PC-9 (cell line): ENCODE measurements around the gene JMJD6. TPM values are rescaled to one million over a fixed set of nuclear protein-coding genes. Genes with fewer than 3 reads are reported as not detected.

Source experiments
- BruUV-seq: library from RNA; stranded (reverse); fragments of 400-500 nt; replicated peaks from 2 replicates; lab custom pipeline; 2021; lab: Mats Ljungman, UMichigan
- CTCF ChIA-PET: fragments of 300-600 bp; sonication (Branson Sonifier 250); formaldehyde crosslinking; loops from one replicate; lab custom pipeline; 2022; ENCODE audit warnings: antibody characterized with exemption; lab: Charles Lee
- POLR2A ChIA-PET: fragments of 300-600 bp; sonication (Branson Sonifier 250); formaldehyde crosslinking; loops from one replicate; lab custom pipeline; 2022; ENCODE audit warnings: antibody characterized with exemption; ENCODE audit not compliant: unreplicated experiment; lab: Charles Lee
- DNase-seq, 2 experiments: peaks; one replicate each; pipeline versions ENCODE4 v3.0.0 to v3.0.0-alpha.2; 2015 to 2022; ENCODE audit warnings: mixed read lengths in 1 of 2
- H2AFZ ChIP-seq: fragments of 200-600 bp; sonication (generic); 2 replicates; pipeline ENCODE4 v1.8.1; 2017; ENCODE audit warnings: antibody characterized with exemption
- H3F3A ChIP-seq: fragments of 200-600 bp; sonication (generic); 2 replicates; pipeline ENCODE4 v1.8.1; 2017; ENCODE audit warnings: antibody characterized with exemption, mild to moderate bottlenecking, low read depth; ENCODE audit not compliant: insufficient read depth
- H3K27ac ChIP-seq: fragments of 200-600 bp; sonication (generic); 2 replicates; pipeline ENCODE4 v1.6.1; 2016; ENCODE audit warnings: mixed run types
- H3K27me3 ChIP-seq: fragments of 200-600 bp; sonication (generic); 2 replicates; pipeline ENCODE4 v1.6.1; 2016; ENCODE audit warnings: low read depth, mixed run types; ENCODE audit not compliant: insufficient read depth
- H3K36me3 ChIP-seq: fragments of 200-600 bp; sonication (generic); 2 replicates; pipeline ENCODE4 v1.6.1; 2016; ENCODE audit warnings: low read depth, mixed run types
- H3K4me1 ChIP-seq: fragments of 200-600 bp; sonication (generic); replicated peaks from 2 replicates; pipeline ENCODE4 v1.6.1; 2016; ENCODE audit warnings: mixed run types; ENCODE audit not compliant: insufficient read depth
- H3K4me2 ChIP-seq: fragments of 200-600 bp; sonication (generic); 2 replicates; pipeline ENCODE4 v1.6.1; 2017; ENCODE audit warnings: mixed run types
- H3K4me3 ChIP-seq: fragments of 200-600 bp; sonication (generic); 2 replicates; pipeline ENCODE4 v1.6.1; 2016; ENCODE audit warnings: mixed run types
- H3K79me2 ChIP-seq: fragments of 200-600 bp; sonication (generic); 2 replicates; pipeline ENCODE4 v1.6.1; 2017; ENCODE audit warnings: low read depth, mixed run types
- H3K9me2 ChIP-seq: fragments of 200-600 bp; sonication (generic); 2 replicates; pipeline ENCODE4 v1.8.1; 2017; ENCODE audit warnings: mild to moderate bottlenecking; ENCODE audit not compliant: insufficient read depth
- H3K9me3 ChIP-seq: fragments of 200-600 bp; sonication (generic); 2 replicates; pipeline ENCODE4 v1.8.1; 2016; ENCODE audit warnings: low read depth; ENCODE audit not compliant: insufficient read depth
- H4K20me1 ChIP-seq: fragments of 200-600 bp; sonication (generic); 2 replicates; pipeline ENCODE4 v1.8.1; 2017; ENCODE audit not compliant: insufficient read depth
- EZH2 ChIP-seq: fragments of 200-600 bp; sonication (generic); IDR thresholded peaks from 2 replicates; pipeline ENCODE4 v1.8.0; 2017; ENCODE audit warnings: antibody characterized with exemption, low read depth
- intact Hi-C: fragments of 100-400 bp; cut with micrococcal nuclease; formaldehyde crosslinking; loops from one replicate; pipeline ENCODE4 v1.10.0; 2022; ENCODE audit not compliant: unreplicated experiment
- total RNA-seq: library from RNA; stranded (reverse); gene quantifications from 2 replicates; pipeline ENCODE4 v1.2.3, GENCODE V29; 2021
- TF ChIP-seq, protein P1 (sequence below): fragments of 200-600 bp; sonication (generic); conservative IDR thresholded peaks from 2 replicates; pipeline ENCODE4 v1.6.1; 2017; ENCODE audit warnings: mixed run types, antibody characterized with exemption, mild to moderate bottlenecking, moderate library complexity

Gene JMJD6
- total RNA-seq, 1 experiment from 2014 or later = 25.2 TPM

DNA sequence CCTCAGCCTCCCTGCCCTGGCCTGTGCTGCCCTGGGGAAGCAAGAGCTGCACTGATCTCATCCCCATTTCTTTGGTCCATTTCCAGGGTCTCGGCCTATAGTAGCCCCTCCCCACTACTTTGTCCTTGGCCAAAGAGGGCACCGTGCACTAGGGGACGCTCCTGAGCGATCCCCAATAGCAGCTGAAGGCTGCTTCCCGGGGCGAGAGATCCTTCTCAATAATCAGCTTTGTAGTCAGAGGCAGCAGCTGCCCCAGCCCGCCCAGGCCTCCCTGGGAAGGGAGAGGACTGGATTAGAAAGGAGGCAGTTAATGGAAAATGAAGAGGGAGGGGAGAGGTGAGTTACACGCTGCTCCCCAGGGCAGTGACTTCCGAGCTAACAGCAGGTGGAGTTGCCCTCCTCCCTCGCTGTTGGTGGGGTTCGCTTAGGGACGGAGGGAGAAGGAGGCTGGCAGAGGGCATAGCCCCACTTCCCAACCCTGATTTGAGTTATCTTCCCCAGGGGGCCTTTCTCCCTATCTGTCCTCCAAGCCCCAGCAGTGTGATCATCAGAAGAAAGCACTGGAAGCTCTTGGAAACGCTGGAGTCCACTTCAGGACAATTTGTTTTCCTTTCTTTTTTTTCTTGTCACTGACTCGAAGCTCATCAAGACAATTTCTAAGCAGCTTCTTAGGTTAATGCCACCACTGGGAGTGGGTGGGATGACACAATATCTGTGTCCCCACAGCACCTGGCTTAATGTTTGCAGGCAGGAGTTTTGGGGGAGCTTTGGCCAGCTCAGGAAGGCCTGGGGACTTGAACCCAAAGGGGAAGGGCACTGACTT, 18.2 kb downstream of the JMJD6 start:
- Histone ChIP-seq H4K20me1 (no peaks in the 10 kb centered on the region), H3K9me2 (no peaks in the 10 kb centered on the region), H3K4me3 (no peak overlapping the region), H3F3A (no peaks in the 10 kb centered on the region; the same call in 1 of the 2 replicates), H3K4me2 (no peak overlapping the region), H3K79me2 (no peaks in the 10 kb centered on the region), H3K4me1 (0 out of 2 replicates have a peak, but pooled peaks cover 6% of the 10 kb centered on the region), H3K27me3 (no peaks in the 10 kb centered on the region), H3K27ac (no peak overlapping the region), H3K36me3 (no peaks in the 10 kb centered on the region), H2AFZ (no peak overlapping the region), H3K9me3 (no peaks in the 10 kb centered on the region)
- intact Hi-C loops = no loop called here
- CTCF ChIA-PET = no interaction called here
- TSS peak; percentile 18 for BruUV-seq
- POLR2A ChIA-PET = no interaction called here
- no peak for TF ChIP-seq EZH2
- TF ChIP-seq, protein P1, sequence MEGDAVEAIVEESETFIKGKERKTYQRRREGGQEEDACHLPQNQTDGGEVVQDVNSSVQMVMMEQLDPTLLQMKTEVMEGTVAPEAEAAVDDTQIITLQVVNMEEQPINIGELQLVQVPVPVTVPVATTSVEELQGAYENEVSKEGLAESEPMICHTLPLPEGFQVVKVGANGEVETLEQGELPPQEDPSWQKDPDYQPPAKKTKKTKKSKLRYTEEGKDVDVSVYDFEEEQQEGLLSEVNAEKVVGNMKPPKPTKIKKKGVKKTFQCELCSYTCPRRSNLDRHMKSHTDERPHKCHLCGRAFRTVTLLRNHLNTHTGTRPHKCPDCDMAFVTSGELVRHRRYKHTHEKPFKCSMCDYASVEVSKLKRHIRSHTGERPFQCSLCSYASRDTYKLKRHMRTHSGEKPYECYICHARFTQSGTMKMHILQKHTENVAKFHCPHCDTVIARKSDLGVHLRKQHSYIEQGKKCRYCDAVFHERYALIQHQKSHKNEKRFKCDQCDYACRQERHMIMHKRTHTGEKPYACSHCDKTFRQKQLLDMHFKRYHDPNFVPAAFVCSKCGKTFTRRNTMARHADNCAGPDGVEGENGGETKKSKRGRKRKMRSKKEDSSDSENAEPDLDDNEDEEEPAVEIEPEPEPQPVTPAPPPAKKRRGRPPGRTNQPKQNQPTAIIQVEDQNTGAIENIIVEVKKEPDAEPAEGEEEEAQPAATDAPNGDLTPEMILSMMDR = no peak
- DNase-seq = no peak

DNA sequence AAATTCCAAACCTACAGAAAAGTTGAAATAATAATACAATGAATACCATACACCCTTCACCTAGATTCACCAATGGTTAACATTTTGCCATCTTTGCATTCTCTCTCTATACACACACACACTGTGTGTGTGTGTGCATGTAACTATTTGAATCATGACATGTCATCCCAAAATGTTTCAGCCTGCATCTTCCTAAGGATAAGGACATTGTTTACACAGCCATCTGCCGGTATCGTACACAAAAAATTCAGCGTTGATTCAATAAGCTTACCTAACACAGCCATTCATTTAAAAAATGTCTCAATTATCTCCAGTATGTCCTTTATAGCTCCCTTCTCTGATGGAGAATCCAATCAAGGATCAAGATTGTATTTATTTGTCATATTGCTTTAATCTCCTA, 19.6 kb downstream of the JMJD6 start:
- no peaks in the 10 kb centered on the region for H3K27me3 ChIP-seq
- no peaks in the 10 kb centered on the region for H4K20me1 ChIP-seq
- no peak overlapping the region for H3K4me2 ChIP-seq
- no peak for TF ChIP-seq EZH2
- TF ChIP-seq, protein P1 = no peak
- H3K36me3 ChIP-seq = no peaks in the 10 kb centered on the region
- no TSS peak for BruUV-seq
- H2AFZ ChIP-seq = no peak overlapping the region
- no peak overlapping the region for H3K4me3 ChIP-seq
- intact Hi-C loops = no loop called here
- no peaks in the 10 kb centered on the region; the same call in 1 of the 2 replicates for H3F3A ChIP-seq
- H3K9me2 ChIP-seq = no peaks in the 10 kb centered on the region
- 0 out of 2 replicates have a peak, but pooled peaks cover 6% of the 10 kb centered on the region for H3K4me1 ChIP-seq
- no peaks in the 10 kb centered on the region for H3K9me3 ChIP-seq
- H3K79me2 ChIP-seq = no peaks in the 10 kb centered on the region
- POLR2A ChIA-PET = no interaction called here
- CTCF ChIA-PET = no interaction called here
- DNase-seq = no peak
- no peak overlapping the region for H3K27ac ChIP-seq

DNA sequence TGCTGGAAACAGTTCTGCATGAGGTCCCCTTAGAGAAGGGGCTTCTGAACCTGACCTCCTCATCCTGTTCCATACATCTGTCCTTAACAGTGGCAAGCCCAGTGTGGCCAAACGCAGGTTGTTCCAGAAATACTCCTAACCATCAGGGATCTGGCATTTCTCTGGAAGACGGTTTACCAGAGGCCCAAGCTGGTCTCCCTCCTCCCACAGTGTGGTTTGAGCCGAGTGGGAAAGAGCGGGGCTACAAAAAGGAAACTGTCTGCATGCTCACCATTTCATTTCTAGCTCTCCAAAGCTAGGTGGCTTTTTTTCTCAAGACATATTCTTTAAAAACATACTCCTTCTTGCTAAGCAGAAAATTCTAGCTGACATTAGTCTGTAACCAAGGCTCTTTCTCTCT, 21.6 kb downstream of the JMJD6 start:
- Histone ChIP-seq H3K36me3 (no peaks in the 10 kb centered on the region), H3K27me3 (no peaks in the 10 kb centered on the region), H3K9me2 (no peaks in the 10 kb centered on the region), H4K20me1 (no peaks in the 10 kb centered on the region), H2AFZ (no peak overlapping the region), H3K27ac (no peak overlapping the region), H3K4me2 (no peak overlapping the region), H3K4me3 (no peak overlapping the region), H3F3A (no peaks in the 10 kb centered on the region), H3K4me1 (no peaks in the 10 kb centered on the region), H3K79me2 (no peaks in the 10 kb centered on the region), H3K9me3 (no peaks in the 10 kb centered on the region)
- intact Hi-C loops = no loop called here
- CTCF ChIA-PET = interaction anchor here (0.6 kb wide), 1 partner anchor 368 kb away, joined by 6 read pairs; no protein-coding TSS in a partner anchor
- POLR2A ChIA-PET = no interaction called here
- TF ChIP-seq EZH2 = no peak
- TF ChIP-seq, protein P1 = no peak
- DNase-seq = no peak
- BruUV-seq = no TSS peak
